GM18858 (cell line): ENCODE results near the gene CDCA5.
"Not testable (repeated sequence)": the region's sequence is repeated elsewhere in the genome, so short reads cannot be mapped to it uniquely, and the experiment has no call there.

Experiments
- ATAC-seq: cut with Tn5 transposase; IDR thresholded peaks from one replicate; pipeline ENCODE4 v1.9.1; 2021; ENCODE audit not compliant: unreplicated experiment

CDCA5 gene

DNA sequence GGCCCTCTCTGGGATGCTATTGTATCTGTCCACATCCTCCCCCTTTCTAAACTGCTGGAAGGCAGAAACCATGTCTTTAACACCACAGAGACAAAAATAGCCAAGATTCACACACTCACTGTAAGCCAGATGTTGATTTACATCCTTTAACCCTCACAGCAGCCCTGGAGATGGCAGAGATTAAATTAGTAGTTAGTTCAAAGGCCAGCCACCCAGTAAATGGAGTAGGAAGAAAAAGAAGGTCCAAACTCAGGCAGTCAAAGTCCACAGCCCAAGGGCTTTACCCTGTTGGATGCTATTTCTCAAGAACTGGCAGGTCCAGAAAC, 35.8 kb upstream of the CDCA5 start:
- ATAC-seq = no peak

DNA sequence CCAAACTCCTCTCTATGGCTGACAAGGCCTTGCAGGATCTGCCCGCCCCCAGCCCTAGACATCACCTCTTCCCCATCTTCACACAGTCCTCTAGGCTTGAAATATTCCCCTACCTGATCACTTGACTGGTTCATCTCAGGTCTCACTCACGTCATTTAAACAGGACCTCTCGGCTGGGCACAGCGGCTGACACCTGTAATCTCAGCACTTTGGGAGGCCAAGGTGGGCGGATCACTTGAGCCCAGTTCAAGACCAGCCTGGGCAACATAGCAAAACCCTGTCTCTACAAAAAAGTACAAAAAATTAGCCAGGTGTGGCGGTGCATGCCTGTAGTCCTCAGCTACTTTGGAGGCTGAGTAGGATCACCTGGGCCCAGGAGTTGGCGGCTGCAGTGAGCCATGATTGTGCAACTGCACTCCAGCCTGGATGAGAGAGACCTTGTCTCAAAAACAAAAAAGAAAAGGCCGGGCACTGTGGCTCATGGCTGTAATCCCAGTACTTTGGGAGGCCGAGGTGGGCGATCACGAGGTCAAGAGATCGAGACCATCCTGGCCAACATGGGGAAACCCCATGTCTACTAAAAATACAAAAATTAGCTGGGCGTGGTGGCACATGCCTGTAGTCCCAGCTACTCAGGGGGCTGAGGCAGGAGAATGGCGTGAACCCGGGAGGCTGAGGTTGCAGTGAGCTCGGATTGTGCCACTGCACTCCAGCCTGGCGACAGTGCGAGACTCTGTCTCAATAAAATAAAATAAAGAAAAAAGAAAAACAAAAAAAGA, 35.2 kb upstream of the CDCA5 start:
- not testable (repeated sequence) for ATAC-seq

DNA sequence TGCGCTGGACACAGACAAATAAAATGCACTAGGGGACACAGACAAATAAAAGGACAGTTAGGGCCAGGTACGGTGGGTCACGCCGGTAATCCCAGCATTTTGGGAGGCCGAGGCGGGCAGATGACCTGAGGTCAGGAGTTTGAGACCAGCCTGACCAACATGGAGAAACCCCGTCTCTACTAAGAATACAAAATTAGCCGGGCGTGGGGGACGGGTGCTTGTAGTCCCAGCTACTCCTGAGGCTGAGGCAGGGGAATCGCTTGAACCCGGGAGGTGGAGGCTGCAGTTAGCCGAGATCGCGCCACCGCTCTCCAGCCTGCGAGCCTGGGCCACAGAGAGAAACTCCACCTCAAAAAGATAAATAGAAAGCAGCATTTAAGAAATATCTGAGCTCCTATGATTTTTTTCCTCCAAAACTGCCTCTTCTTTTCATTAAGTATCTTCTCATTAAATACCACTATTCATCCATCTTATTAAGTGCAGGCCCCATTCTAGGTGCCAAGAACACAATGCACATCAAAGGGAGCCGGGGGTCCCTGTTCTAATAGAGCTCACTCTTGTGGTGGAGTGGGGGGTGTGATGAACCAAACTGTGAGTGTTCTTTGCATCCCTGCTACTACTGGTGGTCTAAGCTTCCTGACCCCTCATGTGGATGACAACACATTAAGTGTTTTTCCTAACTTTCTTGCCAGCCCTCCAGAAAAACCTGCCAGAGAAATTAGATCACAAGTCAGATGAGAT, 34.4 kb upstream of the CDCA5 start:
- ATAC-seq = no peak

DNA sequence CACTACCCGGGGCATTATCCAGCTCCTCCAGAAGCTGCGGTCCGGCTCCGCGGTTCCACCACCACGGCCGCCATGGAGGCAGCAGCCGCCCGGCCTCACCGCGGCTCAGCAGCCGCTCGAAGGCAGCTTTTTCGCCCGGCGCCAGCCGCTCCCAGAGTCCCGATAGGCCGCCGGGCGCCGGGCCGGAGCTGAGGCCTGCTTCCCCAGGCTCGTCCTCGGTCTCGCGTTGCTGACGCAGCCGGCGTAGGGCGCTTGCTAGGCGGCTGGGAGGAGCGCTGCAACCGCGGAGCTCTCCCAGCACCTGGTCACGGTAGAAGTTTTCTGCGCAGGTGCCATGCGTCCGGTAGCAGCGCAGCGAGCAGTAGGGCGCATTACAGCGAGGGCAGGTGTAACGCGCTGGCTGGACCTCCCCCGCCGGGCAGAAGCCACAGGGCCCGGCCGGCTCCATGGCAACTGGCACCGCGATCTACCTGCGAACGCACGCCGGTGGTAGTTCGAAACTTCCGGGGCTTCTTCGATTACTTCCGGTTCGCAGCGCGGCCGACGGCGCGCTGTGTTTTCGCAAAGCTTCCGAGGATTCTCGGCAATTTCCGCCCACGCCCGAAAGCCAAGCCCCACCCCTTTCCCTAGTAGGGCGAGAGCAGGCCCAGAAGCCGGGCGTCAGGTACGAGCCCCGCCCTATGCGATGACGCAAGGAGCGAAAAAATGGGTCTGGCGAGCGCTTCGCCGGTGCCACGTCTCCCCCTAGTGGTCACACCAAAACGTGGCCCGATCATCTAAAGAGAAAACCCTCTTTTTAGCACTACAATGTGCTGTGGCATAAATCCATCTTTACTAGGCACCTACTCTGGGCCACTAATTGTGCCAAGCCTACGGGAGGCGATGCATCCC, 33.6 kb upstream of the CDCA5 start, which contains the start of gene ZNHIT2:
Gene ZNHIT2 (minus strand): TSS at position 496 of the 891 bp plus-strand sequence. CDS start 48 bp downstream, at position 448.
- peak; percentile 36 for ATAC-seq

DNA sequence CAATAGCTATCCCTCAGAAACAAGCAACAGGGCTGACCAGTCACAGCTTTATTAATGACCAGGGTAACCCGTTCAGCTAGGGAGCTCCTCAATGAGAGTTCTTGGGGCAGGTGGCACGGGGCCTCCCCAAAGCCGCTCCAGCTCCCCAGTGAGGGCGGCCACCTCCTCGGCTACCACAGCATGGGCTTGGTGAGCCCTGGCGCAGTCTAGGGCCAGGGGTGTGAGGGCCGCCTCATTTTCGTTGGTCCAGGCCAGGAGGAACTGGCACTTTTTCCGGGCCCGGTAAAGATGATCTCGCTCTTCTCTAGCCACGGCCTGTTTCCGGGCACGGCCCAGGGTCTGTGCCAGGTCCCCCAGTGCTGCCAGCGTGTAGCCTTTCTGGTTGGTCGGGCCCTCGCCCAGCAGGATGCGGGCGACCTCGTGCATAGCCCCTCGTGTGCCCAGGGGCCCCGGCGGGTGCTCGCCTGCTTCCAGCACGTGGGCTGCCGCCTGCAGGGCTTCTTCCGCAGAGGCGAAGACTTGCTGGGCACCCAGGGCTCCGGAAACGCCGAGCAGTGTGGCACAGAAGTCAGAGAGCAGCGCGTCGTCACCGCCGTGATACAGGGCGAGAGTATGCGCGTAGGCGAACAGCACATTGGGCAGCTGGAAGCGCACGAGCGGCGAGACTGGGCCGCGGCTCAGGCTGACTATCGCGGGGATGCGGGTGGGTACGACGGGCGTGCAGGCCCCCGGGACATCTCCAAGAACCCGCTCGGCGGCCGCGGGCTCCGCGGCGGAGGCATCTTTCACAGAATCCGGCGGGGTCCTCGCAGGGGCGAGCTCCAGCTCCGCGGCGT, 32.7 kb upstream of the CDCA5 start:
- ATAC-seq = no peak

DNA sequence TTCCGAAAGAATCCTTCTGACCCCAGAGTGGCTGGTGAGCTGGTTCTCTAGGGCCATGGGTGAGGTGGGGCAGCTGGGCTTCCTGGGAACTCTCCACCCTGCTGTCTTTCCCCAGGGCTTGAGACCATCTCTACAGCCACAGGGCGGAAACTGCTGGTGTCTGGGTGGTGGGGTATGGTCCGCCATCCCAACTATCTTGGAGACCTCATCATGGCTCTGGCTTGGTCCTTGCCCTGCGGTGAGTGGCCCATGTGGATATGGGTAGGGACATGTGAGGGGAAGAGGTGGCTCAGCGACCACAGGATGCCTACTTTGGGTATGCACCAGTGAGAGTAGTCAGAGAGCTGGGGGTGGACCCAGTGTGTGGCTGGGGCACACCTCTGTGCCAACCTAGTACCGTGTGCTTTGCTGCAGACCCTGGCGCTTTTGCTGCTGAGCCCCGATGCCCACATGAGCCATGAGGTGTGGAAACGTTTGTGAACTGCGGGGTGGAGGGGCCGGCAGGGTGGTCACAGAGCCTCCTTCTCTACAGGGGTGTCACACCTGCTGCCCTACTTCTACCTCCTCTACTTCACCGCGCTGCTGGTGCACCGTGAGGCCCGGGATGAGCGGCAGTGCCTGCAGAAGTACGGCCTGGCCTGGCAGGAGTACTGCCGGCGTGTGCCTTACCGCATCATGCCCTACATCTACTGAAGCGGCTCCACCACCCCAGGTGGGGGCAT, 31.7 kb upstream of the CDCA5 start:
- no peak for ATAC-seq

DNA sequence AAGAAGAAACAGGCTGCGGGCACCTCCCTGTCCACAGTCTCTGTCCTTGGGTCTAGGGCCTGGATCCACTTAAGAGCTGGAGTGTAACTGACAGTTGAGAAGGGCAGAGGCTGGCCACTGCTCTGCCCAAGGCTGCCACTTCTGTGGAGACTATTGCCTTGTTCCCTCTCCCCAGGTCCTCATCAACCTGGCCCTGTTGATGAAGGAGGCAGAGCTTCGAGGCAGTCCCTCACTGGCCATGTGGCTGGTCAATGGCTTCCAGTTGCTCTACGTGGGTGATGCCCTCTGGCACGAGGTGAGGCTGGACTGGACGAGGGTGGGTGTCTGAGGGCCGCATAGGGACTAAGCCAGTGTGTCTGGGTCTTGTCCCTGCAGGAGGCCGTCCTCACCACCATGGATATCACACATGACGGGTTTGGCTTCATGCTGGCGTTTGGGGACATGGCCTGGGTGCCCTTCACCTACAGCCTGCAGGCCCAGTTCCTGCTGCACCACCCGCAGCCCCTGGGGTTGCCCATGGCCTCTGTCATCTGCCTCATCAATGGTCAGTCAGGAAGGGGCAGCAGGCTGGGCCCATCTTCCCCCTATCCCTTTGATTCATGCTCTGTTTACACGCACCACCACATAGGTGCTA, 30.8 kb upstream of the CDCA5 start:
- ATAC-seq = no peak

DNA sequence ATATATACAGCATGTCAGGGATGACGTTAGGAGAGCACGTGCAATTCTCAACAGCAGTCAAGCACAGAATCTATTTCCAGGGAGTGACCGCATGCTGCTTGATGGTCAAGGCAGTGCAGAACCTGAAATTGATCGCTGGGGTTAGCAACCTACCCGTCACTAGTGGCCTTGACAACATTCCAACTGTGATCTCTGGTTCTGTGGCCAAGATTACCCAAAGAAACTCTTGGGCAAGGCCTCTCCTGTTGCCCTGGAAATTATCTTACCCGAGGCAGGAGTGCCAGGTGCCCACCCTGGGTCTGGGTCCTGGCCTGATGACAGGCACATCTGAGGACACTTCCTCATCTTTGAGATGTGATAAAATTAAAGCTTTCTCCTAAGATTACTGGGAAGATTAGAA, 30.0 kb upstream of the CDCA5 start:
- ATAC-seq = no peak

DNA sequence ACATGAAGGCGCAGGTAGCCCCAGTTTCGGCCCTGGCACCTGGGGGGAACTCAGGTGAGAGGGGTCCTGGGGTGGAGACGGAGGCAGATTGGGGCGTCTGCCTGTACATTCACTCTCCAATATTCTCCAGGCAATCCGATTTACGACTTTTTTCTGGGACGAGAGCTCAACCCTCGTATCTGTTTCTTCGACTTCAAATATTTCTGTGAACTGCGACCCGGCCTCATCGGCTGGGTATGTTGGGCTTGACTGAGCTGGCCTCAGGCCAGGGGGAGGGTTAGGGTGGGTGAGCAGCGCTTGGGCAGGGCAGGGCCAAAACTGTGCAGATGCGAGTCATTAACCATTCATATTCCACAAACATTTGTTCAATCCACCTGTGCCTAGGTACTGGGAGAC, 29.5 kb upstream of the CDCA5 start:
- no peak for ATAC-seq

DNA sequence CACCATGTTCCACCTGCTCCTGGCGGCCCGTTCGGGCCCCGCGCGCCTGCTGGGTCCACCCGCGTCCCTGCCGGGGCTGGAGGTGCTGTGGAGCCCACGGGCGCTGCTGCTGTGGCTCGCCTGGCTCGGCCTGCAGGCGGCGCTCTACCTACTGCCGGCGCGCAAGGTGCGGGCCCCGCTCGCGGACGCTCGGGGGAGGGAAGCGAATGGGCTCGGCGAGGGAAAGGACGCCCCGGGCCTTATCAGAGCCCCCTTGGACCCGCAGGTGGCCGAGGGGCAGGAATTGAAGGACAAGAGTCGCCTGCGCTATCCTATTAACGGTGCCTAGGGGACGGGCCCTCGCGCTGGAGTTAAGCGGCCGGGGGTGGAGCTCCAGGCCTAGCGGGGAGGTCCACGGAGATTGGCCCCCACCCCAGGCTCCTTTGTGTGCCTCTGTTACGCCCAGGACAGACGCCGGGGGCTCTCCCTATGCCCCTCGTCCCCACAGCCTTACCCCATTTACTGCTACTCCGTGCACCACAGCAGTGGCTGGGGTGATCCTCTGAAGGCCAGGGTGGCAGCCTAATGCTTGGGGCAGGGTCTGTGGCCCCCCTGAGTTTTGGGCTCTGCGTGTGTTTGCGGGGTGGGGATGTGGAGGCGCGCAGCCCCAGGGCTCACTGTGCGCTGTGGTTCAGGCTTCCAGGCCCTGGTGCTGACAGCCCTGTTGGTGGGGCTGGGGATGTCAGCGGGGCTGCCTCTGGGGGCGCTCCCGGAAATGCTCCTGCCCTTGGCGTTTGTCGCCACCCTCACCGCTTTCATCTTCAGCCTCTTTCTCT, 28.9 kb upstream of the CDCA5 start:
- no peak for ATAC-seq

DNA sequence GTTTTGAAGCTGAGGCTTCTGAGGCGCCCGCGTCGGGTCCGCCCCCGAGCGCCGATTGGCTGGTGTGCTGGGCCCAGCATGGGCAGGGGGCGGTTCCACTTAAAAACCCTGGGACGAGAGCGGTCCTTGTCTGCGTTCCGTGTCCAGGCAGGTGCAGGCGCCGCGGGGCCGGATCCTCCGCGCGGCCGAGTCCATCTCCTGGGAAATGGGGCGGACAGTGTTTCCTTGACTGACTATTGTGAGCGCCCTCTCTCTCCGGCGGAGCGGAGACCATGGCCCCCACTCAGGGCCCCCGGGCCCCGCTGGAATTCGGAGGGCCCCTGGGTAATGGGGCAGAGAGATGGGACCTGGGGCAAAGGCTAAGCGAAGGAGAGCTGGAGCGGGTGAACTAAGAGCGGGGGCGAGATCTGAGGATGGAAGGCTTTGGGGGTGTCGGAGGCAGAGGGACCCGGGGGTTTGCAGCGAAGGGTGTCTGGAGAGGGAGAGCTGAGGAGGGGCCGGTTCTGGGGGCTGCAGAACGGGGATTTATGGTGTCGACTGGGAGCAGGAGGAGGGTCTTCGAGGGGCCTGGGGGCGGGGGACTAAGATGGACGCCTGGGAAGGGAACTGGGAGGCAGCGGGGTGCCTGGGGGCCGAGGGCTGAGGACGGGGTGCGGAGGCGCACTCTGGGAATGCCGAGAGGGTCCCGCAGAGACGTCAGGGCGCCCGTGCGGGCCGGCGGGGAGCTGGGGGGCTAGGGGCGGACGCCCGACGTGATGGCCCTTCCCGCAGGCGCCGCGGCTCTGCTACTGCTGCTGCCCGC, 28.1 kb upstream of the CDCA5 start, which contains the start of gene TM7SF2:
Gene TM7SF2 (plus strand): TSS at position 129 of the 802 bp plus-strand sequence. CDS start 144 bp downstream, at position 273.
- ATAC-seq = peak; percentile 41

DNA sequence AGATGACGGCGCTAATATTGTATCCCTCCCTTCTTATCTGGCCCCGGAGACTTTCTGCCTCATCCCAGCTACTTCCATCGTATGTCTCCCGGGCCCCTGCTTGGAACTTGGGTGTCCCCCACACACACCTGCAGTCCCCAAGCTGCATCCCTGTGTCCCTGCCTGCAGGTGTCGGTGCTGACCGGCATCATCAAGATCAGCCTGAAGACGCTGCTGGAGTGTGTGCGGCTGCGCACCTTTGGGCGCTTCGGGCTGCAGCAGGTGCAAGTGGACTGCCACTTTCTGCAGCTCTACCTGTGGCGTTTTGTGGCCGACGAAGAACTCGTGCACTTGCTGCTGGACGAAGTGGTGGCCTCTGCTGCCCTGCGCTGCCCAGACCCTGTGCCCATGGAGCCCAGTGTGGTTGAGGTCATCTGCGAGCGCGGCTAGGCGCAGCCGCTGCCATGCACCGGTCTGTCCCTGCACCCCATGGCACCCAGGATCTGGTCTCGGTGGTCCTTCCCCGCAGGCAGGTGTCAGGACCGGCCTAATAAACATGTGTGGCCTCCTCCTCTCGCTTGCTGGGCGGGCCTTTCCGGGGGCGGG, 27.4 kb upstream of the CDCA5 start:
- no peak for ATAC-seq

DNA sequence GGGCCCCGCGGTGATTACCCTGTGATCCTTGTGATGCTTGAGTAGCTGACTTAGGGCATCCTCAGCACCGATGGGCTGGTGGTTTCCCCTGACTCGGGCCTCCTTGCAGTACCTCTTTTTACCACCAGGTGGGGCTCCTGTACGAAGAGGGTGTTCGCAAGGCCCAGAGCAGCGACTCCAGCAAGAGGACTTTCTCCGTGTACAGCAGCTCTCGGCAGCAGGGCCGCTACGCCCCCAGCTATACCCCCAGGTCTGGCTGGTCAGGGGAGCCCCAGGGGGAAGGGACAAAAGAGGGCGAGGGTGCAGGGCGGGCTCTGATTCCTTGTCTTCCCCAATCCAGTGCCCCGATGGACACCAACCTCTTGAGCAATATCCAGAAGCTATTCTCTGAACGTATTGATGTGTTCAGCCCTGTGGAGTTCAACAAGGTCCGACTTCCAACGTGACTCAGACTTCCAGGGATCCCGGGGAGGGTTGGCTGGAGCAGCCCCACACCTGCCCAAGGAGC, 26.6 kb upstream of the CDCA5 start:
- ATAC-seq = no peak

DNA sequence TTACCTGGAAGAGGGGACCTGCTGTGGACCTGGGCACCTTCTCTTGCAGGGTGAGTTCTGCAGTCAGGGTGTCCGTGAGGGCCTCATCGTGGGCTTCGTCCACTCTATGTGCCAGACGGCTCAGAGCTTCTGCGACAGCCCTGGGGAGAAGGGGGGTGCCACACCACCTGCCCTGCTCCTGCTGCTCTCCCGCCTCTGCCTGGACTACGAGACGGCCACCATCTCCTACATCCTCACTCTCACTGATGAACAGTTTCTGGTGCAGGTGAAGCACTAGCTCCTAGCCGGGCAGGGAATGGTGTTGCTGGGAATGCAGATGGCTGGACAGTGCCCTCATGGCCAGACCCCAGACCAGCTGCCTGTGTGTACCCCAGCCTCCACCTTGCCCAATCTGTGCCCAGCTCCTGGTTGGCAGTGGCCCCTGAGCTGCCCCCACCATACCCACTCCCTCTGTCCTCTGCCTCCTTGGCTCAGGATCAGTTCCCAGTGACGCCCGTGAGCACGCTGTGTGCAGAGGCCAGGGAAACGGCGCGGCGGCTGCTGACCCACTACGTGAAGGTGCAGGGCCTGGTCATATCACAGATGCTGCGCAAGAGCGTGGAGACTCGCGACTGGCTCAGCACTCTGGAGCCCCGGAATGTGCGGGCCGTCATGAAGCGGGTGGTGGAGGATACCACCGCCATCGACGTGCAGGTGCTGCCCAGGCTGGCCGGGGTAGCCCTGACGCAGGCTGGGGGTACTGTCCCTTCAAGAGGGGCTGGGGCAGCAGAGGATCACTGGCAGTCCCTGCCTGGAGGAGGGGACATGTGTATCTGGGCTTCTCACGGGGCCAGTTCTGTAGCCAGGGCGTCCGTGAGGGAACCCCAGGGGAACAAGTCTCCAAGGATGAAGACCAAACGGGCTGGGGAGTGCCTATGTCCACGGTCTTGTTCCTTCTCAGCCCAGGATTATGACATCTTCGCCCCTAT, 25.7 kb upstream of the CDCA5 start:
- ATAC-seq = no peak

DNA sequence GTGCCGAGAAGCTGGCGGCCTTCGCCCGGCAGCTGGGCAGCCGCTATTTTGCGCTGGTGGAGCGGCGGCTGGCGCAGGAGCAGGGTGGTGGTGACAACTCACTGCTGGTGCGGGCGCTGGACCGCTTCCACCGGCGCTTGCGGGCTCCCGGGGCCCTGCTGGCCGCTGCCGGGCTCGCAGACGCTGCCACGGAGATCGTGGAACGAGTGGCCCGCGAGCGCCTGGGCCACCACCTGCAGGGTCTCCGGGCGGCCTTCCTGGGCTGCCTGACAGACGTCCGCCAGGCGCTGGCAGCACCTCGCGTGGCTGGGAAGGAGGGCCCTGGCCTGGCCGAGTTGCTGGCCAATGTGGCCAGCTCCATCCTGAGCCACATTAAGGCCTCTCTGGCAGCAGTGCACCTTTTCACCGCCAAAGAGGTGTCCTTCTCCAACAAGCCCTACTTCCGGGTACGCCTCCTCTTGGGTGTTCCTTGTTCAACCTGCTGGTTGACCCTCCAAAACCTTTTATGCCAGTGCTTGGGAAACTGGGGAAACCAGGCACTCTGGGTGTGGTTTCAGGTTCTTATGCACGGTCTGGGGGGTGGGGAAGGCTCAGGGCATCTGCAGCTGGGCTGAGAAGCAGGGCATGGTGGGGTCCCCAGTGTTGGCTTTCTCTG, 24.8 kb upstream of the CDCA5 start:
- no peak for ATAC-seq
